Activated CD4-positive, alpha-beta memory T cell treated with anti-CD3 and anti-CD28 coated beads for 36 hours (primary cell): ENCODE data around the gene ANXA4. TPM values are rescaled to one million over a fixed set of nuclear protein-coding genes. Genes with fewer than 3 reads are reported as not detected.

ENCODE experiments used
- CTCF ChIA-PET: fragments of 350-600 bp; sonication (Branson Sonifier 250); formaldehyde crosslinking; loops from one replicate; lab custom pipeline; 2021; ENCODE audit warnings: antibody characterized with exemption, inconsistent platforms; lab: Charles Lee
- POLR2A ChIA-PET: fragments of 350-600 bp; sonication (Branson Sonifier 250); formaldehyde crosslinking; loops from one replicate; lab custom pipeline; 2021; ENCODE audit warnings: antibody characterized with exemption; lab: Charles Lee
- DNase-seq: peaks from one replicate; pipeline ENCODE4 v3.0.0-alpha.2; 2020
- H3K27ac Mint-ChIP-seq: one replicate; pipeline ENCODE4 v1.8.0; 2021; ENCODE audit warnings: mixed read lengths
- H3K27me3 Mint-ChIP-seq: one replicate; pipeline ENCODE4 v1.8.0; 2021; ENCODE audit warnings: mixed read lengths
- H3K36me3 Mint-ChIP-seq: one replicate; pipeline ENCODE4 v1.8.0; 2021; ENCODE audit warnings: mixed read lengths
- H3K4me1 Mint-ChIP-seq: one replicate; pipeline ENCODE4 v1.8.0; 2021; ENCODE audit warnings: low read depth, mixed read lengths
- H3K4me3 Mint-ChIP-seq: one replicate; pipeline ENCODE4 v1.8.0; 2021; ENCODE audit warnings: mild to moderate bottlenecking, mixed read lengths
- H3K9me3 Mint-ChIP-seq: one replicate; pipeline ENCODE4 v1.8.0; 2021; ENCODE audit warnings: mixed read lengths
- intact Hi-C: fragments of 100-400 bp; cut with micrococcal nuclease; formaldehyde crosslinking; loops from one replicate; pipeline ENCODE4 v1.15.1; 2023
- total RNA-seq, 2 experiments: library from RNA; stranded (reverse); gene quantifications; one replicate each; pipeline ENCODE4 v1.2.3, GENCODE V29; 2021

Gene ANXA4
- total RNA-seq, 2 experiments from 2014 or later: 41.3 to 43.2 TPM

- DNase-seq: no peak
- intact Hi-C loops: loop anchor here (1.0 to 10.0 kb wide), 6 partner anchors 51 to 579 kb away; partner anchors contain the start of gene FAM136A
- H3K4me3 Mint-ChIP-seq: no peak overlapping the region
- no peaks in the 10 kb centered on the region for H3K9me3 Mint-ChIP-seq
- ChIA-PET CTCF (interaction anchor here (0.7 to 5.4 kb wide), 16 partner anchors 9 to 189 kb away, joined by 3 to 387 read pairs (median 14); partner anchors contain the start of genes ANXA4, GMCL1 and SNRNP27), POLR2A (no interaction called here)
- no peaks in the 10 kb centered on the region for H3K36me3 Mint-ChIP-seq
- H3K4me1 Mint-ChIP-seq: peaks cover 4% of the 10 kb centered on the region
- no peak overlapping the region for H3K27ac Mint-ChIP-seq
- no peaks in the 10 kb centered on the region for H3K27me3 Mint-ChIP-seq
These were observed 18.1 kb upstream of the ANXA4 start for GRCh38 chr2:69723791-69724190.

- ChIA-PET CTCF (interaction anchor here (0.6 to 5.4 kb wide), 87 partner anchors 10 to 577 kb away, joined by 3 to 387 read pairs (median 5); partner anchors contain the start of genes ANXA4, FAM136A, GMCL1 and SNRNP27), POLR2A (interaction anchor here (0.8 to 1.2 kb wide), 3 partner anchors 92 to 169 kb away, joined by 3 to 4 read pairs (median 3); partner anchors contain the start of gene SNRNP27)
- no peaks in the 10 kb centered on the region for H3K27me3 Mint-ChIP-seq
- no peaks in the 10 kb centered on the region for H3K9me3 Mint-ChIP-seq
- H3K4me3 Mint-ChIP-seq: peak overlapping the region; percentile 48
- H3K36me3 Mint-ChIP-seq: no peaks in the 10 kb centered on the region
- DNase-seq: peak; percentile 91
- H3K27ac Mint-ChIP-seq: no peak overlapping the region
- H3K4me1 Mint-ChIP-seq: peaks cover 4% of the 10 kb centered on the region
- intact Hi-C loops: loop anchor here (1.0 to 10.0 kb wide), 6 partner anchors 50 to 578 kb away; partner anchors contain the start of gene FAM136A
These were observed 17.3 kb upstream of the ANXA4 start for GRCh38 chr2:69724540-69725159.

GRCh38 chr2:69725706-69726360 lies 16.1 kb upstream of the ANXA4 start:
- Mint-ChIP-seq H3K27ac (no peak overlapping the region), H3K27me3 (no peaks in the 10 kb centered on the region), H3K36me3 (no peaks in the 10 kb centered on the region), H3K4me3 (no peak overlapping the region), H3K9me3 (no peaks in the 10 kb centered on the region), H3K4me1 (peaks cover 4% of the 10 kb centered on the region)
- ChIA-PET POLR2A (no interaction called here), CTCF (interaction anchor here (1.1 to 5.4 kb wide), 29 partner anchors 9 to 576 kb away, joined by 4 to 387 read pairs (median 11); partner anchors contain the start of genes ANXA4, FAM136A, GMCL1 and SNRNP27)
- no peak for DNase-seq
- intact Hi-C loops: loop anchor here (2.0 to 10.0 kb wide), 4 partner anchors 49 to 577 kb away; partner anchors contain the start of gene FAM136A

GRCh38 chr2:69729266-69729665 lies 12.7 kb upstream of the ANXA4 start:
- no peaks in the 10 kb centered on the region for H3K36me3 Mint-ChIP-seq
- intact Hi-C loops: loop anchor here (10.0 kb wide), 2 partner anchors 46 to 336 kb away; no protein-coding TSS in a partner anchor
- H3K9me3 Mint-ChIP-seq: no peaks in the 10 kb centered on the region
- H3K4me1 Mint-ChIP-seq: peaks cover 4% of the 10 kb centered on the region
- ChIA-PET CTCF (no interaction called here), POLR2A (no interaction called here)
- no peak overlapping the region for H3K4me3 Mint-ChIP-seq
- H3K27ac Mint-ChIP-seq: no peak overlapping the region
- DNase-seq: no peak
- H3K27me3 Mint-ChIP-seq: no peaks in the 10 kb centered on the region

GRCh38 chr2:69729781-69730180 lies 12.2 kb upstream of the ANXA4 start:
- Mint-ChIP-seq H3K4me3 (no peak overlapping the region), H3K9me3 (no peaks in the 10 kb centered on the region), H3K27ac (no peak overlapping the region), H3K36me3 (no peaks in the 10 kb centered on the region), H3K27me3 (no peaks in the 10 kb centered on the region), H3K4me1 (peaks cover under 1% of the 10 kb centered on the region)
- intact Hi-C loops: loop anchor here (10.0 kb wide), 2 partner anchors 45 to 335 kb away; no protein-coding TSS in a partner anchor
- POLR2A ChIA-PET: no interaction called here
- DNase-seq: no peak
- CTCF ChIA-PET: interaction anchor here (4.1 kb wide), 1 partner anchor 88 kb away, joined by 29 read pairs; no protein-coding TSS in a partner anchor

GRCh38 chr2:69731147-69731970 lies 10.6 kb upstream of the ANXA4 start:
- CTCF ChIA-PET: interaction anchor here (4.1 kb wide), 1 partner anchor 86 kb away, joined by 29 read pairs; no protein-coding TSS in a partner anchor
- no peaks in the 10 kb centered on the region for H3K36me3 Mint-ChIP-seq
- intact Hi-C loops: no loop called here

GRCh38 chr2:69733342-69734034 lies 8.4 kb upstream of the ANXA4 start:
- no peaks in the 10 kb centered on the region for H3K9me3 Mint-ChIP-seq
- no peaks in the 10 kb centered on the region for H3K4me1 Mint-ChIP-seq
- ChIA-PET CTCF (interaction anchor here (1.0 to 4.6 kb wide), 3 partner anchors 9 to 168 kb away, joined by 3 to 35 read pairs (median 29); no protein-coding TSS in a partner anchor), POLR2A (interaction anchor here (0.6 to 1.5 kb wide), 2 partner anchors 11 to 36 kb away, joined by 3 to 6 read pairs; no protein-coding TSS in a partner anchor)
- H3K36me3 Mint-ChIP-seq: no peaks in the 10 kb centered on the region
- no peak overlapping the region for H3K27ac Mint-ChIP-seq
- DNase-seq: no peak
- no peak overlapping the region for H3K4me3 Mint-ChIP-seq
- intact Hi-C loops: no loop called here
- H3K27me3 Mint-ChIP-seq: no peaks in the 10 kb centered on the region

More at GRCh38 chr2:69731147-69731970, 10.6 kb upstream of the ANXA4 start:
- DNase-seq: no peak
- Mint-ChIP-seq H3K4me3 (no peak overlapping the region), H3K27ac (no peak overlapping the region), H3K27me3 (no peaks in the 10 kb centered on the region), H3K4me1 (no peaks in the 10 kb centered on the region), H3K9me3 (no peaks in the 10 kb centered on the region)
- POLR2A ChIA-PET: no interaction called here

GRCh38 chr2:69734035-69734611 lies 7.8 kb upstream of the ANXA4 start:
- intact Hi-C loops: no loop called here
- ChIA-PET POLR2A (interaction anchor here (1.5 kb wide), 1 partner anchor 11 kb away, joined by 6 read pairs; no protein-coding TSS in a partner anchor), CTCF (interaction anchor here (4.1 to 4.6 kb wide), 2 partner anchors 10 to 83 kb away, joined by 29 to 35 read pairs; no protein-coding TSS in a partner anchor)
- no peak overlapping the region for H3K27ac Mint-ChIP-seq
- no peaks in the 10 kb centered on the region for H3K27me3 Mint-ChIP-seq
- no peaks in the 10 kb centered on the region for H3K36me3 Mint-ChIP-seq
- H3K9me3 Mint-ChIP-seq: no peaks in the 10 kb centered on the region
- H3K4me3 Mint-ChIP-seq: no peak overlapping the region
- no peaks in the 10 kb centered on the region for H3K4me1 Mint-ChIP-seq
- DNase-seq: no peak

GRCh38 chr2:69734854-69735544 lies 6.9 kb upstream of the ANXA4 start:
- ChIA-PET CTCF (interaction anchor here (4.6 kb wide), 1 partner anchor 11 kb away, joined by 35 read pairs; no protein-coding TSS in a partner anchor), POLR2A (no interaction called here)
- Mint-ChIP-seq H3K27ac (no peak overlapping the region), H3K4me1 (no peaks in the 10 kb centered on the region), H3K36me3 (no peaks in the 10 kb centered on the region), H3K4me3 (no peak overlapping the region), H3K9me3 (no peaks in the 10 kb centered on the region), H3K27me3 (no peaks in the 10 kb centered on the region)
- intact Hi-C loops: no loop called here
- no peak for DNase-seq

- no peaks in the 10 kb centered on the region for H3K27me3 Mint-ChIP-seq
- intact Hi-C loops: no loop called here
- no peak overlapping the region for H3K27ac Mint-ChIP-seq
- ChIA-PET POLR2A (no interaction called here), CTCF (interaction anchor here (4.6 kb wide), 1 partner anchor 11 kb away, joined by 35 read pairs; no protein-coding TSS in a partner anchor)
- no peaks in the 10 kb centered on the region for H3K36me3 Mint-ChIP-seq
- H3K4me1 Mint-ChIP-seq: no peaks in the 10 kb centered on the region
- H3K9me3 Mint-ChIP-seq: no peaks in the 10 kb centered on the region
- no peak for DNase-seq
- no peak overlapping the region for H3K4me3 Mint-ChIP-seq
These were observed 6.2 kb upstream of the ANXA4 start for GRCh38 chr2:69735686-69736085.
